Keratinocyte (primary cell): ENCODE measurements around the gene DOCK1. TPM values are rescaled to one million over a fixed set of nuclear protein-coding genes. Genes with fewer than 3 reads are reported as not detected.

ENCODE experiments used
- DNase-seq: peaks from one replicate; pipeline ENCODE4 v3.0.0-alpha.2; 2011; ENCODE audit warnings: low read depth, missing footprints, low spot score
- FAIRE-seq: peaks from 2 replicates; lab custom pipeline; 2011; peaks lifted over from hg19 to GRCh38; lab: Jason Lieb, UNC
- H2AFZ ChIP-seq: 2 replicates; pipeline ENCODE4 v1.6.0; 2012; ENCODE audit warnings: low read length, control low read depth, inconsistent platforms; ENCODE audit not compliant: control insufficient read depth
- H3K27ac ChIP-seq: 2 replicates; pipeline ENCODE4 v1.5.1; 2011; ENCODE audit warnings: low read length; ENCODE audit not compliant: control insufficient read depth, insufficient read depth
- H3K27me3 ChIP-seq: 3 replicates; pipeline ENCODE4 v1.6.0; 2011; ENCODE audit warnings: low read length; ENCODE audit not compliant: control insufficient read depth, insufficient read depth; ENCODE audit errors: extremely low read depth
- H3K36me3 ChIP-seq, 2 experiments: 2 replicates in 1 of 2; 3 replicates in 1 of 2; pipeline ENCODE4 v1.5.1; 2011; ENCODE audit warnings: low read length in 2 of 2, mild to moderate bottlenecking in 1 of 2; ENCODE audit not compliant: control insufficient read depth in 2 of 2, insufficient read depth in 2 of 2; ENCODE audit errors: extremely low read depth in 1 of 2
- H3K4me1 ChIP-seq: 3 replicates; pipeline ENCODE4 v1.5.1; 2011; ENCODE audit warnings: low read length; ENCODE audit not compliant: control insufficient read depth, insufficient read depth; ENCODE audit errors: extremely low read depth
- H3K4me2 ChIP-seq: 3 replicates; pipeline ENCODE4 v1.6.0; 2011; ENCODE audit warnings: low read depth, low read length; ENCODE audit not compliant: control insufficient read depth, insufficient read depth; ENCODE audit errors: extremely low read depth
- H3K4me3 ChIP-seq, 3 experiments: fragments of 200-600 bp in 1 of 3; sonication (generic) in 1 of 3; 2 replicates in 2 of 3; 3 replicates in 1 of 3; pipeline ENCODE4 v1.5.1; 2011 to 2016; ENCODE audit warnings: low read length in 3 of 3, mild to moderate bottlenecking in 3 of 3, control low read depth in 2 of 3, inconsistent platforms in 1 of 3, low read depth in 1 of 3, mixed read lengths in 1 of 3, mixed run types in 1 of 3, moderate library complexity in 1 of 3; ENCODE audit not compliant: control insufficient read depth in 2 of 3, insufficient read depth in 2 of 3; ENCODE audit errors: extremely low read depth in 1 of 3
- H3K79me2 ChIP-seq: 2 replicates; pipeline ENCODE4 v1.6.0; 2012; ENCODE audit warnings: low read length; ENCODE audit not compliant: control insufficient read depth, insufficient read depth
- H3K9ac ChIP-seq: 3 replicates; pipeline ENCODE4 v1.6.0; 2011; ENCODE audit warnings: low read length; ENCODE audit not compliant: control insufficient read depth, insufficient read depth; ENCODE audit errors: extremely low read depth
- H3K9me1 ChIP-seq: 3 replicates; pipeline ENCODE4 v1.6.0; 2011; ENCODE audit warnings: low read length; ENCODE audit not compliant: control insufficient read depth, insufficient read depth; ENCODE audit errors: extremely low read depth
- H3K9me3 ChIP-seq: 2 replicates; pipeline ENCODE4 v1.5.1; 2012; ENCODE audit warnings: low read depth, low read length; ENCODE audit not compliant: control insufficient read depth
- H4K20me1 ChIP-seq: 3 replicates; pipeline ENCODE4 v1.6.0; 2011; ENCODE audit warnings: low read length; ENCODE audit not compliant: control insufficient read depth, insufficient read depth; ENCODE audit errors: extremely low read depth
- CTCF ChIP-seq, 3 experiments: IDR thresholded peaks in 1 of 3; conservative IDR thresholded peaks in 1 of 3; optimal IDR thresholded peaks in 1 of 3; 2 replicates in 2 of 3; 3 replicates in 1 of 3; pipeline versions ENCODE3 to v1.5.1; 2011; ENCODE audit warnings: low read length in 3 of 3, mild to moderate bottlenecking in 3 of 3, moderate library complexity in 2 of 3, control low read depth in 1 of 3, inconsistent platforms in 1 of 3; ENCODE audit not compliant: insufficient read depth in 2 of 3; ENCODE audit errors: extremely low read depth in 1 of 3
- EZH2 ChIP-seq: IDR thresholded peaks from one replicate; pipeline ENCODE4 v1.6.1; 2012; ENCODE audit warnings: inconsistent platforms, mild to moderate bottlenecking, low read length, moderate library complexity
- dilution Hi-C: fragments of 300-500 bp; cut with MboI; formaldehyde crosslinking; loops from one replicate; pipeline ENCODE4 v1.7.0; 2020; ENCODE audit warnings: low sequenced_read_pairs; ENCODE audit not compliant: extremely low pct_ligation_motif_present
- polyA plus RNA-seq, 5 experiments: library from polyadenylated mRNA; depleted of rRNA in 3 of 5; stranded (reverse) in 3 of 5; stranded (forward) in 1 of 5; unstranded in 1 of 5; fragments of >200 nt; gene quantifications; 1 replicate in 1 of 5; 2 replicates in 3 of 5; 3 replicates in 1 of 5; pipeline versions ENCODE4 v1.2.1 to v1.2.3, GENCODE V29; 2011 to 2012; ENCODE audit warnings: missing spikeins in 2 of 5, low read depth in 1 of 5, low replicate concordance in 1 of 5

DOCK1 gene
- polyA plus RNA-seq, 1 donor (not counting 4 experiments of a cell fraction or from before 2014, with no cell fraction given) = 15.7 TPM

GRCh38 chr10:127043301-127043700, 138.1 kb downstream of the DOCK1 start:
- Histone ChIP-seq H3K79me2 (peaks cover 5% of the 10 kb centered on the region), H3K4me2 (no peak overlapping the region), H3K9me1 (peaks cover 3% of the 10 kb centered on the region), H4K20me1 (peaks cover 9% of the 10 kb centered on the region), H3K36me3 (peaks cover 16 to 26% of the 10 kb centered on the region in 2 experiments), H3K27me3 (no peaks in the 10 kb centered on the region), H2AFZ (no peak overlapping the region), H3K4me1 (peaks cover 32% of the 10 kb centered on the region), H3K9ac (no peak overlapping the region), H3K4me3 (no peak overlapping the region), H3K27ac (no peak overlapping the region), H3K9me3 (no peaks in the 10 kb centered on the region)
- DNase-seq (no peak), FAIRE-seq (no peak)
- dilution Hi-C loops = no loop called here
- TF ChIP-seq CTCF (optimal IDR thresholded peaks at IDR 0.05 in 1 of 3, IDR thresholded peaks at IDR 0.05 in 1 of 3, conservative IDR thresholded peaks at IDR 0.05 in 1 of 3; ENCODE audit: extremely low read depth in 1 of 3, insufficient read depth in 2 of 3, low read length in 3 of 3) (no peak), EZH2 (no peak)

GRCh38 chr10:127044186-127044585, 139.0 kb downstream of the DOCK1 start:
- FAIRE-seq = peak; percentile 74
- peaks cover 3% of the 10 kb centered on the region for H3K9me1 ChIP-seq
- peaks cover 32% of the 10 kb centered on the region for H3K4me1 ChIP-seq
- no peaks in the 10 kb centered on the region for H3K9me3 ChIP-seq
- peak overlapping the region in 2 of 3 experiments; percentile 29 to 51 for H3K4me3 ChIP-seq
- H2AFZ ChIP-seq = peak overlapping the region; percentile 35
- peaks cover 14 to 25% of the 10 kb centered on the region in 2 experiments for H3K36me3 ChIP-seq
- H4K20me1 ChIP-seq = peaks cover 9% of the 10 kb centered on the region
- TF ChIP-seq EZH2 = no peak
- H3K4me2 ChIP-seq = peak overlapping the region; percentile 78
- H3K9ac ChIP-seq = peak overlapping the region; percentile 55
- no peaks in the 10 kb centered on the region for H3K27me3 ChIP-seq
- peaks cover 5% of the 10 kb centered on the region for H3K79me2 ChIP-seq
- peak overlapping the region; percentile 79 for H3K27ac ChIP-seq
- dilution Hi-C loops = no loop called here
- peak; percentile 17 for DNase-seq
